Measurements from ENCODE around the gene GABBR2.
"Not testable (repeated sequence)": the region's sequence is repeated elsewhere in the genome, so short reads cannot be mapped to it uniquely, and the experiment has no call there.

Gene GABBR2

GRCh38 chr9:98290411-98290810 lies 418.3 kb downstream of the GABBR2 start:
- DNase-seq (ENCODE audit: low read depth in 2 of 2), result no peak

GRCh38 chr9:98289614-98290201 lies 419.0 kb downstream of the GABBR2 start:
- DNase-seq (ENCODE audit: low read depth in 2 of 2), result no peak

- no peak for DNase-seq (ENCODE audit: low read depth in 2 of 2)
Observed at GRCh38 chr9:98288881-98289280, 419.9 kb downstream of the GABBR2 start.

- DNase-seq (ENCODE audit: low read depth in 2 of 2), result no peak
Observed at GRCh38 chr9:98287384-98287783, 421.4 kb downstream of the GABBR2 start.

- no peak for DNase-seq (ENCODE audit: low read depth in 2 of 2)
Observed at GRCh38 chr9:98285446-98285845, 423.3 kb downstream of the GABBR2 start.

GRCh38 chr9:98284754-98285153 lies 424.0 kb downstream of the GABBR2 start:
- DNase-seq (ENCODE audit: low read depth in 2 of 2), result no peak

- not testable (repeated sequence) for DNase-seq (ENCODE audit: low read depth in 2 of 2)
Observed at GRCh38 chr9:98283143-98283542, 425.6 kb downstream of the GABBR2 start.

- no peak for DNase-seq (ENCODE audit: low read depth in 2 of 2)
Observed at GRCh38 chr9:98281281-98281680, 427.5 kb downstream of the GABBR2 start.

- DNase-seq (ENCODE audit: low read depth in 2 of 2), result no peak
Observed at GRCh38 chr9:98280574-98280973, 428.2 kb downstream of the GABBR2 start.

GRCh38 chr9:98280162-98280561 lies 428.6 kb downstream of the GABBR2 start:
- no peak for DNase-seq (ENCODE audit: low read depth in 2 of 2)

GRCh38 chr9:98276907-98277469 lies 431.7 kb downstream of the GABBR2 start:
- no peak for DNase-seq (ENCODE audit: low read depth in 2 of 2)

- DNase-seq (ENCODE audit: low read depth in 2 of 2), result no peak
Observed at GRCh38 chr9:98275159-98275558, 433.6 kb downstream of the GABBR2 start.

GRCh38 chr9:98272083-98272482 lies 436.7 kb downstream of the GABBR2 start:
- DNase-seq (ENCODE audit: low read depth in 2 of 2), result no peak

- DNase-seq (ENCODE audit: low read depth in 2 of 2), result no peak
Observed at GRCh38 chr9:98271479-98271878, 437.3 kb downstream of the GABBR2 start.

GRCh38 chr9:98270284-98270683 lies 438.5 kb downstream of the GABBR2 start:
- DNase-seq (ENCODE audit: low read depth in 2 of 2), result not testable (repeated sequence)

- not testable (repeated sequence) for DNase-seq (ENCODE audit: low read depth in 2 of 2)
Observed at GRCh38 chr9:98269652-98270051, 439.1 kb downstream of the GABBR2 start.

GRCh38 chr9:98267556-98267955 lies 441.2 kb downstream of the GABBR2 start:
- DNase-seq (ENCODE audit: low read depth in 2 of 2), result not testable (repeated sequence)

- no peak for DNase-seq (ENCODE audit: low read depth in 2 of 2)
Observed at GRCh38 chr9:98264516-98264915, 444.2 kb downstream of the GABBR2 start.

- DNase-seq (ENCODE audit: low read depth in 2 of 2), result peak; percentile 55 to 74
Observed at GRCh38 chr9:98263482-98264357, 445.0 kb downstream of the GABBR2 start.

GRCh38 chr9:98263080-98263479 lies 445.7 kb downstream of the GABBR2 start:
- no peak for DNase-seq (ENCODE audit: low read depth in 2 of 2)

GRCh38 chr9:98262056-98262455 lies 446.7 kb downstream of the GABBR2 start:
- DNase-seq (ENCODE audit: low read depth in 2 of 2), result no peak

- no peak for DNase-seq (ENCODE audit: low read depth in 2 of 2)
Observed at GRCh38 chr9:98260635-98261034, 448.1 kb downstream of the GABBR2 start.

- DNase-seq (ENCODE audit: low read depth in 2 of 2), result no peak
Observed at GRCh38 chr9:98259791-98260190, 448.9 kb downstream of the GABBR2 start.

Measured in stimulated activated CD8-positive, alpha-beta memory T cell treated with anti-CD3 and anti-CD28 coated beads, Interleukin-2, amount 100 ng/mL, for 48 hours (primary cell).